CD4-positive, alpha-beta T cell treated with Interleukin-6 for 4 hours (primary cell): ENCODE results near the gene TTC5.
"Not testable (repeated sequence)": the region's sequence is repeated elsewhere in the genome, so short reads cannot be mapped to it uniquely, and the experiment has no call there.

Experiments
- DNase-seq: peaks from one replicate; pipeline ENCODE4 v3.0.0-alpha.2; 2020; ENCODE audit warnings: mixed read lengths

Gene TTC5, protein sequence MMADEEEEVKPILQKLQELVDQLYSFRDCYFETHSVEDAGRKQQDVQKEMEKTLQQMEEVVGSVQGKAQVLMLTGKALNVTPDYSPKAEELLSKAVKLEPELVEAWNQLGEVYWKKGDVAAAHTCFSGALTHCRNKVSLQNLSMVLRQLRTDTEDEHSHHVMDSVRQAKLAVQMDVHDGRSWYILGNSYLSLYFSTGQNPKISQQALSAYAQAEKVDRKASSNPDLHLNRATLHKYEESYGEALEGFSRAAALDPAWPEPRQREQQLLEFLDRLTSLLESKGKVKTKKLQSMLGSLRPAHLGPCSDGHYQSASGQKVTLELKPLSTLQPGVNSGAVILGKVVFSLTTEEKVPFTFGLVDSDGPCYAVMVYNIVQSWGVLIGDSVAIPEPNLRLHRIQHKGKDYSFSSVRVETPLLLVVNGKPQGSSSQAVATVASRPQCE

DNA sequence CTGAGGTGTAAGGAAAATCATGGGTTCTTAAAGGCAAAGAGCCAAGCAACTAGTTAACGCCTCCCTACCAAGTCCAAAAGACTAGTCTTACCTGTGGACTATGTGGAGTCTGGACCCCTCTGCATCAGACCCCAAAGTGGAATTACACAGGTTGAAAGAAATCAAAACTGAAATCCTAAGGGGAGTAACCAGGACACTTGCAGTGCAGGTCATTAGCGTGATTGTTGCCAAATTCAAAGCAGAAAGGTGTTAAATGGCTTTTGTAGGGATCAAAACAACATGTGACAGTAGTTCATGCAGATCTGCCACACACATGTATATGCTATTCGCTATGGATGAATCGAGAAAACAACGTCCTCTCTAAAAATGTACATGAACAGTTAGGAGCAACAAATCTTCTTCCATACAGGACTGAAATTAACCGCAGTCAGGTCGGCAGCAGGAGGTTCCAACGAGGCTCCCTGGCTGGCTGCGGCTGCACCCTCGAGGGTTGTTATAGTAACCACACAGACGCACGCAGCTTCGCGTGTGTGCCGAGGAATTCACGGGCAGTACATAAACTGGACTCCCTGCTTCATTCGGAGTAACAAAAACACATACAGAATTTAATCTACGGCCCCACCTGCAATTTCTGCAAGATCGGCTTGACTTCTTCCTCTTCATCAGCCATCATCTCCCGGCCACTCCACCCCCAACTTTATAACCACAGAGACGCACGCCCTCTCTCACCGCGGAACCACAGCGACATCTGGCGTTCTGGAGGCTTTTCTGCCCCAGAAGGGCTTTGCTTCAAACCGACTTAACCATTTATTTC, at the start of gene TTC5:
Gene TTC5, minus strand, starts transcription at position 687 of the 814 bp plus-strand sequence. Its CDS starts 14 bp downstream, at position 673.
- peak; percentile 90 for DNase-seq

DNA sequence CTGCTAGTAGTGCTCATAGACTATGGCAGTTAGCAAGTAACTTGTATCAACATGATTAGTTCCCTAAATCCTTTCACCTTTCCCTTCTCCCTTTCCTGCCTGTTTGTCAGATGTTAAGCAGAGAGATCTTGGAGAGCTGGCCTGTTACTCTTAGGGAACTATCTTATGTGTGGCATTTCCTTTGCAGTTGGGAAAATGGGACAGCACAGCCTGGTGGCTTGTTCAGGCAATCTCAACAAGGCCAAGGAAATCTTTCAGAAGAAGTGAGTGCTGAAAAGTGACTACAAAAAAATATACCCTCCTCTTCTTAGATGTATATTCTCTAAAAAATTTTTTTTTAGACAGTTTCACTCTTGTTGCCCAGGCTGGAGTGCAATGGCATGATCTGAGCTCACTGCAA, 45.1 kb upstream of the TTC5 start:
- no peak for DNase-seq

DNA sequence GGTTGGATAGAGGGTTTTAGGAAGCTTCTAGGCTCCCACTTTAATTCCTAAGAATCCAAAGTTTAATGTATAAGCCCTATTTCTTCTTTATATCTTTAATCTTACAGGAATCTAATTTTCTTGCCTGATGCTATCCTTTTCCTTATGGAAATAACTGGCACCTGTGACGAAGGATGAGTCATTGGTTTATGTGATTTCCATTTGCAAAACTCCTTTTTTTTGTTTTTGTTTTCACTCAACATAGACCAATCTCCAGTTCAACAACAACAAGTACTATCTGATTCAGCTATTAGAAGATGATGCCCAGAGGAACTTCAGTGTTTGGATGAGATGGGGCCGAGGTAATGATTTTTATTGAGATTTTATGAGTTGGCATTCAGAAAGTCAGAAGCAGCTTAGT, 44.5 kb upstream of the TTC5 start:
- no peak for DNase-seq

DNA sequence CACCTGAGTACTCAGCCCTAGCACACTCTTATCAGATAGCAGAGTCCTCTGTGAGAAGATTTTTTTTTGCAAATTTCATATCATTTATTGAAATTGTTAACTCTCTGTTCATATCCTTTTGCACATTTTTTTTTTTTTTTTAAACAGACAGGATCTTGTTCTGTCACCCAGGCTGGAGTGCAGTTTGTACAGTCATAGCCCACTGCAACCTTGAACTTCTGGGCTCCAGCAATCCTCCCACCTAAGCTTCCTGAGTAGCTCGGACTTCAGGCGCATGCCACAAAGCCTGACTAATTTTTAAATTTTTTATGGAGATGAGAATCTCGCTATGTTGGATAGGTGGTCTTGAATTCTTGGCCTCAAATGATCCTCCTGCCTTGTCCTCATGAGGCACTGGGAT, 42.0 kb upstream of the TTC5 start:
- no peak for DNase-seq

DNA sequence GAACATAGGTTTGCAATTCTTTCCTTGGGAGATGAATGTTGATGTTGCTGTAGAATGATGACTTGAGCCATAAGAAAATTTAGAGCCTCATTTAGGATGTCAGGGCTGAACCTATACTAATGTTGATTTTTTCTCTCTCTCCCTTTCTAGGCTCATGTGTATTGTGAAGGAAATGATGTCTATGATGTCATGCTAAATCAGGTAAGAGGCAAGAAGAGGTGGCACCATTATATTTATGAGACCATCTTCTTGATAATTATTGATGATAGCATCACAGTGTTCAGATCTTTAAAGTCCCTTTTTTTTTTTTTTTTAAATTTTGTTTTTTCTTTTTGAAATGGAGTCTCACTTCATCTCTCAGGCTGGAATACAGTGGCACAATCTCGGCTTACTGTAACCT, 41.0 kb upstream of the TTC5 start:
- no peak for DNase-seq

DNA sequence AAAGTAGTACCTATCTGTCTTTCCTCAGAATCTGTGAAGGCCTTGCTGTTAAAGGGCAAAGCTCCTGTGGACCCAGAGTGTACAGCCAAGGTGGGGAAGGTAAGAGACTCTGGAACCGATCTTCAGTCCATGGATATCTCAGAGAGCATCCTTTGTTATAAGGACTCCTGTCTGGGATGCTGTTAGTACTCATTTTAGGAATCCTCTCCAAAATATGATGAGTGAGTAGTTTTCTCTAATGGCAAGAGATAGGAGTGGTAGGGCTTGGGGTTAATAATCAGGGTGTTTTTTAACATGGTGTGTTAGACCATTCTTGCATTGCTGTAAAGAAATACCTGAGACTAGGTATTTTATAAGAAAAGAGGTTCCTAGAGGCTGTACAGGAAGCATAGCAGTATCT, 39.6 kb upstream of the TTC5 start:
- DNase-seq, result no peak

DNA sequence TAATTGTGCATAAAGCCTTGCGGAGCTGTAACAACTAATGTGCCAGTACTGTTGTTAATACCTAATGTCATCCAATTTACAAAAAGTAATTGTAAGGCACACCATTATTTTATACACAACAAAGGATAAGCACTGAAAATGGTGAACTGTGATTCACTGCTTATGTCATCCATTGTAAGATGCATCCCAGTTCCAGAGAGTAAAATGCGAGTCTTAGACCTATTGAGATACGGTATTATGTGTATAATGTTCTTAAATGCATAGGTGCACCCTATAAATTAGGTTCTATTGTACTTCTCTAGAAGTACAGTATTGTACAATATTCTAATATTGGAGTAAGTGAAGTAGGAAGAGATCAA, 38.1 kb upstream of the TTC5 start:
- DNase-seq, result no peak

DNA sequence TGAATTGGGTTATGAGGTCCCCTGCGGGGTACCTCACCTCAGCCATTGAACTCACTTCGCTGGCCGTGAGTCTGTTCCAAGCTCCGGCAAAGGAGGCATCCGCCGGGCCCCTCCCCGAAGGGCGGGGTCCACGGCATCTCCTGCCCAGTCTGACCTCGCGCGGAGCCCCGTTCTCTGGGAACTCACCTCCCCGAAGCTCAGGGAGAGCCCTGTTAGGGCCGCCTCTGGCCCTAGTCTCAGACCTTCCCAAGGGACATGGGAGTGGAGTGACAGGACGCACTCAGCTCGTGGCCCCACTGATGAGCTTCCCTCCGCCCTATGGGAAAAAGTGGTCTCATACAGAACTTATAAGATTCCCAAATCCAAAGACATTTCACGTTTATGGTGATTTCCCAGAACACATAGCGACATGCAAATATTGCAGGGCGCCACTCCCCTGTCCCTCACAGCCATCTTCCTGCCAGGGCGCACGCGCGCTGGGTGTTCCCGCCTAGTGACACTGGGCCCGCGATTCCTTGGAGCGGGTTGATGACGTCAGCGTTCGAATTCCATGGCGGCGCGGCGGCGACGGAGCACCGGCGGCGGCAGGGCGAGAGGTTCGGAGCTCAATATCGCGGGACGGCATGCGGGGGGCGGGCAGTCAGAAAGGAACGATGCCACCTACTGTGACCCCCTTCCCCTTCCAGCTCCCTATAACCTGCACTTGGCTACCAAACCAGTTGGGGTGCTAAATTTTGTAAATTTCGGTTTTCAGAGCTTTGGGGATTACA, 37.5 kb upstream of the TTC5 start, which contains the start of gene PARP2:
Gene PARP2, plus strand, starts transcription at position 544 of the 770 bp plus-strand sequence. Its CDS starts 7 bp downstream, at position 551.
- peak; percentile 88 for DNase-seq

DNA sequence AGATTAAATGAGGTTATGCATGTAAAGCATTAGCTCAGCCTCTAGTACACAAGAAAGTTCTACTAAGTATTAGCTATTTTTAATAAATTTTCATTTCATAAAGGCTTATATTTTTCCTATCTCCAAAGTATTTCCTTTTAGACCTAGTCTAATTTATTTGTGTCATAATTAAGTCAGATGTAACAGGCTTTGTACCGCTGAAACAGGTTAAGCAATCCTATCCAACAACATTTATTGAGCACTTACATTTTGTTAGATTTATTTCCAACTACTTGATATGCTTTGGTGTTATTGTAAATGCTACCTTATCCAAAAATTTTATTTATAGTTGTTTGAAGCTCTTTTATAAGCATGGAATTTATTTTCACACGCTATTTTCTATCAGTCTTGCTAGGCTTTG, 35.9 kb upstream of the TTC5 start:
- no peak for DNase-seq

DNA sequence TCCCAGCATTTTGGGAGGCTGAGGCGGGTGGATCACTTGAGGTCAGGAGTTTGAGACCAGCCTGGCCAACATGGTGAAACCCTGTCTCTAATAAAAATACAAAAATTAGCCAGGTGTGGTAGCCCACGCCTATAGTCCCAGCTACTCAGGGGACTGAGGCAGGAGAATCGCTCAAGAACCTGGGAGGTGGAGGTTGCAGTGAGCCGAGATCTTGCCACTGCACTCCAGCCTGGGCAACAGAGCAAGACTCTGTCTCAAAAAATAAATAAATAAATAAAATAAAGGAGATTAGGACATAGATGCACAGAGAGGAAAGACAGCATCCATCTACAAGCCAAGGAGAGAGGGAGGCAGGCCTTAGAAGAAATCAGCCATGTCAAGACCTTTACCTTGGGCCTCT, 35.3 kb upstream of the TTC5 start:
- not testable (repeated sequence) for DNase-seq

DNA sequence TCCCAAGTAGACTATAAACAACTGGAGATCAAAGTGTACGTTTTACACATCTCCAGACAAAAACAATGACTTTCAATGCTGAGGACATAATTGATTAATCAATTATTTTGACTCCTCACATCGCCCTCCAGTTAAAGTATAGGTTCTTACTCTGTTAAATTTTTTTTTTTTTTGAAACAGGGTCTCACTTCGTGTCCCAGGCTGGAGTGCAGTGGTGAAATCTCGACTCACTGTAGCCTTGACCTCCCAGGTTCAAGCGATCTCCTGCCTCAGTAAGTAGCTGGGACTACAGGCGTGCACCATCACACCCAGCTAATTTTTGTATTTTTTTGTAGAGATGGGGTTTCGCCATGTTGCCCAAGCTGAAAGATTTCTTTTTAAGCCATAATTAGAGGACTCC, 28.3 kb upstream of the TTC5 start:
- DNase-seq, result no peak

DNA sequence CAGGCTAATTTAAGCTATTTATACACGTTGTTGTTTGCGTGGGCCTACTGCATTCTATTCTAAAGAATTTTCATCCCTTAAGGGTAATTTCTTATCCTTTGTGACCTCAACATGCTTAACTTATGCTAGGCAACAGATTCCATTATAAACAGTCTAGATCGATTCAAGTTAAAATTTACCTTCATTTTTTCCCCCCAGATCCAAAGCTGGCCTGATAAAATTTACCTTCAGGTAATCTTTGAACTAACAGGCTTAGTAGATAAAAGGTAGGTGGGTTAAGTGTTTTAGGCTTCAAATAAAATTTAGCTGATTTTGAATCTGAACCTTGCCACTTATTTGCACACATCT, 27.7 kb upstream of the TTC5 start:
- DNase-seq, result no peak

DNA sequence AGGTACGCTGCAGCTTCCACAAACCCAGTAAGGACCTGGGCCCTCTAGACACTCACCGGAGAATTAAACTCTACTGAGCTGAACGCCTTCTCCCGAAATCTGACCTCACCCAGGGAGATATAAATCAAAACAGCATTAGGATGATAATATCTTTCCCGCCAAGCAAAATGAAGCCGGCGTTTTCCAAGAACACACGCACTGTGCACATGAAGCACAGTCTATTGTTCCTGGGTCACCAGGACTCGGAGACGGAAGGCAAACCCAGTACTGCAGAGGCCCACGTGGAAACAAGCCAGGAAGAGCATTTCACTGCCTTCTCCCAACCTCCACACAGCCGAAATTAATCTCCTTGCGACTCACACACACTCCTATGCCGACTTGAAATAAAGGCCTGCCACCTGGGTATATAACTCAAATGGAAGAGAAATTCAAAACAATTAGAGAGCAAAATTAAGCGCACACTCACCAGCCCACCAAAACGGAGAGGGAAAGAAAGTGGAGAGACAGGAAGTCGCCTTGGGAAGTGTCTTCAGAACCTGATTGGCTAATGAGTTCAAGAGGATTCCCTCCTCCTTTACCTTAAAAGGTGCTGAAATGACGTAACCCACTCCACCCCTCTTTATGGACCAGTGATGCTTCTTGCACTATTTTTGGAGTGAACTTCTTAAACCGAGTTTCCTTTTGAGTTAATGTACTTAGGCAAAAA, 27.2 kb upstream of the TTC5 start, which contains the start of gene CCNB1IP1:
Gene CCNB1IP1, minus strand, starts transcription at position 492 of the 706 bp plus-strand sequence. CDS start 16,756 bp downstream, outside the sequence.
- DNase-seq, result peak; percentile 54

DNA sequence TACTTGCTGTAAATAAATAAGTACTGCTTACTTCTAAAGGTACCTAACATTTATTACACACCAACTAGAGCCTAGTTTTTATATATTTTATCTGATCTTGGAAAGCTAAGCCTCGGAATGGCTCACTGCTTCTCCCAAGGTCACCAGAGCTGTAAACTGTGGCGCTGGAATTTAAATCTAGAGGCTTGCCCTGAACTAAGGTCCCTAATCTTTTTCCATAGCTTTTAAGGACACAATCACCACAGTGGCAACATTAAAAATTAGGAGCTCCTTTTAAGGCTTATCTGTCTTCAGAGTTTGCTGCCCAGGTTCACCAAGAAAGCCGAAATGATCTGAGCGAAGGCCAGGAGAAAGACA, 26.7 kb upstream of the TTC5 start:
- DNase-seq, result no peak

DNA sequence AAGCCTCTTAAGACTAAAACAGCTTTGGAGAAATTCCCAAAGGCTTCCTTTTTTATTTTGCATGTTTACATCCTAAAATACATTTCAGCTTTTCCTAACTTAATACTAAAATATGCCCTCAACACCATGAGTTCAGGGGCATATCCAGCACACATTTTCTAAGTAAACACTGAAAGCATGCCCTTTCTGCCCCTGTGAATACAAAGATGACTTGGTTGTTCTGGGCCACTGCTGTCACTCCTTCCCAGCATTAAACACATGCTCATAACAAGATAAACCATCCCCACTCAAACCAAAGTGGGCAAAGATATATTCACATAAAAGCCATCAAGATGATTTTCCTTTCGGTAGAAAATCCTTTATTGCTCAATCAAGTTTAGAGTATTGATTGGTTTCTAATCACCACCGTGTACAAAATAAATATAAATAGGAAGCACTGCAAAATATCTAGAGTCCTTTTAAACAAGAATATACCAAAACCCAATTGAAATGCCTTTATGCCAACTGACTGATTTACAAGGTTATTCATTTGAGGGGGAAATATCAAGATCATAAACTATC, 25.4 kb upstream of the TTC5 start:
- no peak for DNase-seq

DNA sequence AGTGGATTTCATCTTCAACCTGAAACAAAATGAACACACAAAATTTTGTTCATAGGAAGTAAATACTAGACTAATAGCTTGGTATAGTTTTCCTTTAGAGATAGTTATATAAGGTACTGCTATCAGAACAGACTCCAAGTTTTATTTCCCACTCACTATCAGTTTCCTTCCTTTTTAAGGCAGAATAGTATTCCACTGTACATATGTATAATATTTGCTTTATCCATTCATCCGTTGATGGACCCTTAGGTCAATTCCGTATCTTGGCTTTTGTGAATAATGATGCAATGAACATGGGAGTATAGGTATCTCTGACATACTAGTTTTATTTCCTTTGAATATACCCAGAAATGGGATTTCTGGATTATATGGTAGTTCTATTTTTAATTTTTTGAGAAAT, 23.6 kb upstream of the TTC5 start:
- DNase-seq, result no peak

DNA sequence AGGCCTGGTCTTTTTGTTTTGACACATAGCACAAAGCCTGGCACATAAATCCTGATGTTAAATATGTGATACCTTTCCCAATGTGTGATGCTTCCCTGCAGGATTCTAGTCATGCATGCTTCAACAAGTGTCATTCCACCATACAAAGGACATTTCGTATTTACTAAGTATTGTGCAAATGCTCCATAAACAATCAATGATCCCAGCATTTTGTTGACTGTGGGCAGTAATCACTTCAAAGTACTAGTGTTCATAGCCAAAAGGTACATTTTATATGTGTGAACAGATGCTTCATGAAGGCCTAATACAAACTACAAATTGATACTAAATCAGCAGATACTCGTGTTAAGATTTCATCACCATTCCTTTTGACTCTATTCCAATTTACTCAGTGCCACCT, 23.0 kb upstream of the TTC5 start:
- DNase-seq, result no peak

DNA sequence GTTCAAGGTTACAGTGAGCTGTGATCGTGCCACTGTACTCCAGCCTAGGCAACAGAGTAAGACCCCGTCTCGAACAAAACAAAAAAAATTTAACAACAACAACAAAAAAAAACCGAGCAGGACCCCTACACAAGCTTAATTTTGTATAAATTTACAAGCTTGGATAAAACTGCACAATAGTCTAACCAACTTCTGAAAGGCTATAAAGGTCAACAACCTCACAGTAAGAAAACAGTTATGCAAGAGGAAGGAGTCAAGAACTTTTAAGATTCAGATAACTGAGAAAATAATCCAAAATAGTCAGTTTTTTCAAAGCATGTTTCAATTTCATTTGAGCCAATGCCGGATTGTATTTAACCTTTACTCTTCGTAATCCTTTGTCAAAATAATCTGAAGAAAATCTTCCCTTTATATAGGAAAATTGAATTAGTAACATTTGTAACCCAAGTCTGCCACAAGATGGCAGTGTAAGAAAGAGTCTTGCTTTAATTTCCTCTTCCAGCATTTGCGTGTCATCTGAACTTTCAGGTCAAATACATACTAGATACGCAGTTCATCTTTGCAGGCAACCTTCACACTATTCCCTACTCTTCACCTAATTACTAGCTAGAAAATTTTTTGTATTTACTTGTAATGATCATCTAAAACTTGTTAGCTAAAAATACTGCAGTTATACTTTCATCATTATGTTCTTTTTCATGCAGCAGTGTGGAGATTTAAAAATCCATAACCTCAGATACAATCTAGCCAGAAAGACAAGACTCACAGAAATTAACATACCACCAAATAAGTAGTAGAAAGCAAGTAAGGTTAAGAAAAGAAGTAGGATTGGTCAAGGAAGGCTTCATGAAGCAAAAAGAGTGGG, 21.5 kb upstream of the TTC5 start:
- DNase-seq, result peak; percentile 47

DNA sequence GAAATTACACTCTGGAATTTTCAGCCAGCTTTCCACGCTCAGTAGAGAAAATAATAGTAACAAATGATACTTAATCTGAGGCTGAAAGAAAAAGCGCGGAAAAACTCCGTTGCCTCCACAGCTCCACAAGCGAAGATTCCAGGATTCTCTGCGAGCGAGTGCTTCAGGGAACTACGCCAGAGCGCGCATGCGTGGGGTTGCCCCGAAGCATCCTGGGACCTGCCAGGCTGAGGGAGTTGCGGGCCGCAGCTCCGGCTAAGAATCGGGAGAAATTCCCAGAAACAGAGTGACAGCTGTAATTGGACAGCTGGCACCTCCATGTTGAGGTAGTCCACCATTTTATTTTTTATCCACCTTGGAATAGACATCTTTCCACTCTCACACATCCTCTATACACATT, 12.0 kb upstream of the TTC5 start:
- no peak for DNase-seq

DNA sequence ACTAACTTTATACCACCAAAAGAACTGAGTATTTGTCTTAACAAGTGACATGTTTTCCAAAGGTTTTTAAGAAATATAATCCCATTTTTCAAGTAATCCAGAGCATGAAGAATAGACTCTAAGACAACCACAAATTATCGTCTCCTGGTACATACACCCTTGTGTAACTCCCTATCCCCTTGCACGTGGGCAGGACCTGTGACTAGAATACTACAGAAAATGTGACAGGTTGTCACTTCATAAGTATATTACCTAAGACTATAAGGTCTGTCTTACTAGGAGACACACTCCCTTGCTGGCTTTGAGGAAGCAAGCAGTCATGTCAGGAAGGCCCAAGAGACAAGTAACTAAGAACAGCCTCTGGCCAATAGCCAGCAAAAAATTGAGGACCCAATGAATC, 8.3 kb upstream of the TTC5 start:
- DNase-seq, result no peak

DNA sequence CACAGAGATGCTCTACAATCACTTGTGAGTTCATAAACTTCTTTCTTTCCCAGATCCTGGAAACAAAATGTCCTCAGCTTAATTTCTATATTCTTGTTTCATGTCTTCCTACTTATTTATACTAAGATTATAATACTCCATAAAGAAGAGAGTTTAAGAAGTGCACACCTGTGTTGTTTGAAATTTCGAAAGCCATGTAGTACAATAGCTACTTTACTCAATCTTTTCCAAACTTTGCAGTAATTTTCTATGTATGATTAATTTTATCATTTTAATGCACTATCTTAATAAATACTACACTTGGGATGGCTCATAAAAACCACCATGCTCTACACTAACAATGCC, 300 bp upstream of the TTC5 start:
- DNase-seq, result no peak
